Hepatocyte (in vitro differentiated cells): ENCODE results near the gene SORL1.

ENCODE experiments used
- CTCF ChIP-seq: fragments of 200-600 bp; sonication (generic); IDR thresholded peaks from 2 replicates; pipeline ENCODE4 v1.5.1; 2016; ENCODE audit warnings: antibody characterized with exemption, mild to moderate bottlenecking; ENCODE audit not compliant: poor library complexity
- EZH2 ChIP-seq: fragments of 200-600 bp; sonication (generic); IDR thresholded peaks from 2 replicates; pipeline ENCODE4 v1.6.1; 2016; ENCODE audit warnings: antibody characterized with exemption, mild to moderate bottlenecking, borderline replicate concordance
- EZH2phosphoT487 ChIP-seq: fragments of 200-600 bp; sonication (generic); IDR thresholded peaks from one replicate; pipeline ENCODE4 v1.6.1; 2018; ENCODE audit warnings: antibody characterized with exemption, mild to moderate bottlenecking, low read depth, moderate library complexity; ENCODE audit not compliant: unreplicated experiment, severe bottlenecking

GRCh38 chr11:121435551-121436511 lies 16.3 kb upstream of the SORL1 start:
- TF ChIP-seq CTCF (no peak), EZH2phosphoT487 (no peak), EZH2 (no peak)
